Heart right ventricle (tissue), 16 donors: Measurements from ENCODE around the gene ELF4. TPM values are rescaled to one million over a fixed set of nuclear protein-coding genes. Genes with fewer than 3 reads are reported as not detected.

Experiments
- ATAC-seq, 8 donors: fragments of 200-7000 bp; cut with Tn5 transposase; one replicate each; pipeline ENCODE4 v1.9.1; 2020; ENCODE audit warnings: mild to moderate bottlenecking in 8 of 8, moderate library complexity in 8 of 8, moderate number of reproducible peaks in 1 of 8
- DNase-seq, 2 donors: peaks; one replicate each; pipeline ENCODE4 v3.0.0-alpha.2; 2020
- H3K27ac ChIP-seq, 10 donors: fragments of 200-600 bp; sonication (generic) in 2 of 10; one replicate each; pipeline versions ENCODE4 v1.5.0 to v1.8.0; 2020 to 2022; ENCODE audit warnings: mild to moderate bottlenecking in 3 of 10
- H3K27me3 ChIP-seq, 7 donors: fragments of 200-600 bp; one replicate each; pipeline ENCODE4 v1.8.0; 2021 to 2022; ENCODE audit warnings: mild to moderate bottlenecking in 2 of 7
- H3K36me3 ChIP-seq, 9 donors: fragments of 200-600 bp; sonication (generic) in 1 of 9; one replicate each; pipeline versions ENCODE4 v1.5.0 to v1.8.0; 2020 to 2022; ENCODE audit warnings: mild to moderate bottlenecking in 2 of 9
- H3K4me1 ChIP-seq, 9 donors: fragments of 200-600 bp; sonication (generic) in 1 of 9; one replicate each; pipeline versions ENCODE4 v1.5.0 to v1.8.0; 2020 to 2022; ENCODE audit warnings: mild to moderate bottlenecking in 4 of 9
- H3K4me3 ChIP-seq, 10 donors: fragments of 200-600 bp; sonication (generic) in 2 of 10; one replicate each; pipeline versions ENCODE4 v1.5.0 to v1.8.0; 2020 to 2022; ENCODE audit warnings: mild to moderate bottlenecking in 7 of 10, moderate library complexity in 2 of 10
- H3K9me3 ChIP-seq, 11 donors: fragments of 200-600 bp in 10 of 11; sonication (generic) in 2 of 11; one replicate each; pipeline versions ENCODE4 v1.5.0 to v1.8.0; 2013 to 2022; ENCODE audit warnings: mild to moderate bottlenecking in 2 of 11, control low read depth in 1 of 11, moderate library complexity in 1 of 11
- WGBS, 2 donors: extraction: QIAGEN DNeasy Blood & Tissue Kit; methylation state at CpG; one replicate each; pipeline ENCODE4 v1.1.7; 2013; ENCODE audit warnings: inconsistent platforms in 1 of 2; 5-methylcytosine and 5-hydroxymethylcytosine counted together
- intact Hi-C, 10 donors: fragments of 100-400 bp; cut with DNase I; formaldehyde crosslinking; loops; one replicate each; pipeline versions ENCODE4 v1.11.1 to v1.14.2; 2022
- polyA plus RNA-seq, 2 donors: library from polyadenylated mRNA; stranded (reverse); fragments of 200-250 nt; gene quantifications; one replicate each; pipeline ENCODE4 v1.2.3, GENCODE V29; 2013
- total RNA-seq, 10 donors: library from RNA; stranded (reverse); fragmentation: NEBNext Ultra II Directional in 3 of 10; extraction: Animal tissue kit (Norgen Biotek cat#: 25700) in 3 of 10; gene quantifications; one replicate each; pipeline versions ENCODE4 v1.2.1 to v1.2.4, GENCODE V29; 2021 to 2023
- TF ChIP-seq, protein P1 (sequence below), 9 donors: fragments of 200-600 bp; sonication (generic) in 2 of 9; IDR thresholded peaks; one replicate each; pipeline versions ENCODE4 v1.5.0 to v1.8.0; 2021 to 2022; ENCODE audit warnings: antibody characterized with exemption in 9 of 9, mild to moderate bottlenecking in 5 of 9, moderate library complexity in 1 of 9
- donor health status: Arrhythmogenic right ventricular cardiomyopathy.
- donor health status: ischemic (EF 13 %, LVEDD 7.1; RV severe dilation, severe dysfunction).
- donor health status: healthy with polysubstance abuse.
- donor health status: DM: no; HTN: yes; CAD: no.
- donor health status: DM: no; HTN: no; CAD: no.
- donor health status: ischemic (EF 25% LVEDD 6.9; RV normal size, moderate dysfunction).
- donor health status: ischemic (EF 25% LVEDD 5.7; RV mildly dilated, moderate dysfunction).
- donor health status: healthy.
- donor health status: DM: yes; HTN: yes; CAD: no.
- donor health status: Ischemic cardiomyopathy.
- donor health status: ischemic (EF 35%, LVEDD 5.7; RV mildly dilated, moderate dysfunction).
- donor health status: nonischemic (EF 11% LVEDD 7.7; RV severe dilation, severe dysfunction).
- donor health status: DM: yes; HTN: yes; CAD: no.
- donor health status: PGD.
- donor health status: ischemic (EF 29% LVEDD 5.4; RV normal size, mild dysfunction).
- donor health status: nonischemic (EF 23%, LVEDD 6.1; RV moderate dilation, normal function).

ELF4 gene
- total and polyA plus RNA-seq, 12 donors: 1.8 to 8.6 (median 2.7) TPM

DNA sequence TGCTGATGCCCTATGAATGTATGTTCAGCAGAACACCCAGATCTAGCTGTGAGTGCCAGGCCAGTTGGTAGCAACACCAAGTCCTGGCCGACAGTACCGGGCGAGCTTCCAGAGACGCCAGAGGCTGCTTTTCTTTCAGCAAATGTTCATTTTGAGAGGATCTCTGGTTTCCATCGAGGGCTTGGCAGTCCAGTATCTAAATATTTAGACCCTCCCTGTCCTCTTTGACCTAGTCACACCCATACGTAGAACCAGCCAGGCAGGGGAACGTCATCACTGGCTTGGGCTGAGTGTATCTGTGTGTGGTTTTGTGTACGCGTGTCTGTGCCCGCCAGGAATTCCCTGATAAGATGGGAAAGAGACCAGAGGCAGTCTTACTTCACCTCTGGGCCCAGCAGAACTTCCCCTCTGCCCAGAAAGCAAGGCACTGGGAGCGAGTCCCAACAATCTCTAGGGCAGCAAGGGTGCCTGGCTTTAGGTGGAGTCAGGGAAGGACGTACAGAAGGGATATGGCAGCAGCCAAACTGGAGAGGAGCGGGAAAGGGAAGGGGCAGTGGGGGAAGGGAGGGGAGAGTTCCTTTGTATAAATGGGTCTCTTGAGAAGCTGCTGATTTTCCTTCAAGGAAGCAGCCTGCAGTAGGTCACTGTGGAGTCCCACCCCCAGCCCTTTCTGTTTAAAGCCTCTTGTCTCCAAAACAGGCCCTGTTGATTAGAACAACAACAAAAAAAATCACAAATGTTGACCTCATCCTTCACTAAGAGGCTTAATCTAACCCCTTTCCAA, 15.0 kb upstream of the ELF4 start:
- peak; percentile 47 to 91 (median 81) for ATAC-seq
- 23 to 31% methylated on average over 11 to 13 of the region's 13 CpGs for WGBS, 2 donors
- H3K27me3 ChIP-seq: peaks cover 0 to 5% (median 0%) of the 10 kb centered on the region in 7 donors
- no peaks in the 10 kb centered on the region for H3K9me3 ChIP-seq
- intact Hi-C loops: loop anchor here in 4 of 10 donors (5.0 to 10.0 kb wide), 4 partner anchors 37 to 70 kb away; partner anchors contain the start of genes AIFM1 (in 1 of the 4) and RAB33A (in 1 of the 4)
- H3K4me1 ChIP-seq: peaks cover 0 to 33% (median 7%) of the 10 kb centered on the region in 9 donors
- H3K36me3 ChIP-seq: peaks cover 0 to 39% (median 0%) of the 10 kb centered on the region in 9 donors
- peak; percentile 46 to 62 for DNase-seq
- H3K4me3 ChIP-seq: no peak overlapping the region
- H3K27ac ChIP-seq: peak overlapping the region; percentile 34 to 83 (median 72)
- TF ChIP-seq, protein P1, sequence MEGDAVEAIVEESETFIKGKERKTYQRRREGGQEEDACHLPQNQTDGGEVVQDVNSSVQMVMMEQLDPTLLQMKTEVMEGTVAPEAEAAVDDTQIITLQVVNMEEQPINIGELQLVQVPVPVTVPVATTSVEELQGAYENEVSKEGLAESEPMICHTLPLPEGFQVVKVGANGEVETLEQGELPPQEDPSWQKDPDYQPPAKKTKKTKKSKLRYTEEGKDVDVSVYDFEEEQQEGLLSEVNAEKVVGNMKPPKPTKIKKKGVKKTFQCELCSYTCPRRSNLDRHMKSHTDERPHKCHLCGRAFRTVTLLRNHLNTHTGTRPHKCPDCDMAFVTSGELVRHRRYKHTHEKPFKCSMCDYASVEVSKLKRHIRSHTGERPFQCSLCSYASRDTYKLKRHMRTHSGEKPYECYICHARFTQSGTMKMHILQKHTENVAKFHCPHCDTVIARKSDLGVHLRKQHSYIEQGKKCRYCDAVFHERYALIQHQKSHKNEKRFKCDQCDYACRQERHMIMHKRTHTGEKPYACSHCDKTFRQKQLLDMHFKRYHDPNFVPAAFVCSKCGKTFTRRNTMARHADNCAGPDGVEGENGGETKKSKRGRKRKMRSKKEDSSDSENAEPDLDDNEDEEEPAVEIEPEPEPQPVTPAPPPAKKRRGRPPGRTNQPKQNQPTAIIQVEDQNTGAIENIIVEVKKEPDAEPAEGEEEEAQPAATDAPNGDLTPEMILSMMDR (IDR thresholded peaks at IDR 0.05): no peak

- intact Hi-C loops: loop anchor here in 7 of 10 donors (5.0 to 10.0 kb wide), 4 partner anchors 42 to 70 kb away; partner anchors contain the start of gene RAB33A (in 3 of the 7)
- TF ChIP-seq, protein P1 (IDR thresholded peaks at IDR 0.05): no peak
- no peak overlapping the region for H3K4me3 ChIP-seq
- H3K4me1 ChIP-seq: peaks cover 0 to 40% (median 13%) of the 10 kb centered on the region in 9 donors
- H3K27me3 ChIP-seq: peaks cover 0 to 5% (median 0%) of the 10 kb centered on the region in 7 donors
- peak overlapping the region; percentile 34 to 83 (median 72) for H3K27ac ChIP-seq
- H3K36me3 ChIP-seq: peaks cover 0 to 32% (median 0%) of the 10 kb centered on the region in 9 donors
- H3K9me3 ChIP-seq: no peaks in the 10 kb centered on the region
- ATAC-seq: no peak
- no peak for DNase-seq
- 79 to 87% methylated on average over 4 of the region's 4 CpGs for WGBS, 2 donors
Measured at GRCh38 chrX:130124577-130124976, 14.3 kb upstream of the ELF4 start.

DNA sequence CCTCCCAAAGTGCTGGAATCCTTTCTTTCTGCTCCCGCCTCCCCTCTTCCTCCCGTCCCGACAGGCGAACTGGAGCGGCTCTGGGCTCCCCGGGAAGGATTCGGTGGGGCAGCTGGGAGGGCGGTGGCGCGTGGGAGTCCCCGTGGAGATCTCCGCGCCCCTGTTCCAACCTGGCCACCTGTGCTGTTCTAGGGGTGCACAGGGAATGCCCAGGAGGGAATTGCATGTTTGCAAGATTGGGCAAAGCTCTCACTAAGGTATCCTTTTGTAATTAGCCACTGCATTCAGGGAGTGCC, 11.2 kb upstream of the ELF4 start:
- H3K27ac ChIP-seq: peak overlapping the region in 8 of 10 donors; percentile 62 to 90 (median 78)
- TF ChIP-seq, protein P1 (IDR thresholded peaks at IDR 0.05): no peak
- ATAC-seq: no peak
- peaks cover 0 to 38% (median 24%) of the 10 kb centered on the region in 9 donors for H3K4me1 ChIP-seq
- WGBS, 2 donors: 52% methylated on average over 5 to 13 of the region's 13 CpGs
- no peak for DNase-seq
- H3K27me3 ChIP-seq: peaks cover 0 to 5% (median 0%) of the 10 kb centered on the region in 7 donors
- peak overlapping the region in 7 of 10 donors; percentile 39 to 56 (median 51) for H3K4me3 ChIP-seq
- H3K36me3 ChIP-seq: peaks cover 0 to under 1% (median 0%) of the 10 kb centered on the region in 9 donors
- intact Hi-C loops: loop anchor here in 8 of 10 donors (2.0 to 10.0 kb wide), 7 partner anchors 39 to 73 kb away; partner anchors contain the start of genes RAB33A (in 3 of the 8) and AIFM1 (in 1 of the 8)
- H3K9me3 ChIP-seq: no peaks in the 10 kb centered on the region

GRCh38 chrX:130120746-130121504, 10.6 kb upstream of the ELF4 start:
- Histone ChIP-seq H3K27ac (peak overlapping the region in 9 of 10 donors; percentile 62 to 90 (median 77)), H3K36me3 (no peaks in the 10 kb centered on the region), H3K9me3 (no peaks in the 10 kb centered on the region), H3K4me1 (peaks cover 0 to 33% (median 19%) of the 10 kb centered on the region in 9 donors), H3K4me3 (peak overlapping the region in 9 of 10 donors; percentile 11 to 56 (median 50)), H3K27me3 (peaks cover 0 to 5% (median 0%) of the 10 kb centered on the region in 7 donors)
- DNase-seq (peak; percentile 76 to 80), ATAC-seq (peak; percentile 73 to 89 (median 76))
- 1 to 4% methylated on average over 22 to 46 of the region's 58 CpGs for WGBS, 2 donors
- TF ChIP-seq, protein P1 (IDR thresholded peaks at IDR 0.05): peak; percentile 56 to 79 (median 67)
- intact Hi-C loops: loop anchor here in 8 of 10 donors (2.0 to 10.0 kb wide), 7 partner anchors 38 to 74 kb away; partner anchors contain the start of genes RAB33A (in 3 of the 8) and AIFM1 (in 1 of the 8)
